ENCODE measurements around the gene TMEM120B.

The TMEM120B gene

GRCh38 chr12:121778567-121779421 is 66.2 kb downstream of the TMEM120B start:
- no peak overlapping the region for H3K9ac ChIP-seq (ENCODE audit: low read length)
- H3K9me3 ChIP-seq (ENCODE audit: low read length), result no peaks in the 10 kb centered on the region
- H3K36me3 ChIP-seq (ENCODE audit: insufficient read depth, low read length), result peaks cover 5% of the 10 kb centered on the region
- H3K4me1 ChIP-seq (ENCODE audit: insufficient read depth, low read length), result peaks cover 14% of the 10 kb centered on the region
- H3K4me3 ChIP-seq (ENCODE audit: low read depth in 1 of 2, low read length in 2 of 2), result no peak overlapping the region
- no peak overlapping the region for H3K27ac ChIP-seq (ENCODE audit: low read depth, low read length)
- H3K27me3 ChIP-seq (ENCODE audit: control insufficient read depth in 1 of 2, insufficient read depth in 2 of 2, low read length in 2 of 2), result no peaks in the 10 kb centered on the region

DNA sequence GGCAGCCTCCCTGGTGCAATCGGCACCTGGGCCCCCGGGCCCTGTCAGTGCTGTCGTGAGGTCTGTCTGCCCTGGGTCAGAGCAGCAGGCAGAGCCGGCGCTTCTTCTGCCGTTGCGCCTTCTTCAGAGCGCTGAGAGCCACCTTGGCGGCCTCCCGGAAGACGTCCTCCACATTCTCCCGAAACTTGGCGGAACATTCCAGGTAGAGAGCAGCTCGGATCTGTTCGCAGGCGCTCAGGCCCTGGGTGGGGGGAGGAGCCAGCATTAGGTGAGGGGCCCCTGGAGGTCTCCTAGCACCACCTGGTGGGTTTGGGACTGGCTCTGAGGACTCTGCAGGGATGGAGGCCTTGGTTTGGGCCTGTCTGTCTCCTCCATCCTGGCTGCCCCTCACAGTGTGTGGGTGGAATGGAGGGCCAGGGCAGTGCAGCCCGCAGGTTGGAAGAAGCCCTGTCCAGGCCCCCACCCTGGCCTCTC is 66.9 kb downstream of the TMEM120B start:
- H3K4me3 ChIP-seq (ENCODE audit: low read depth in 1 of 2, low read length in 2 of 2), result no peak overlapping the region
- no peaks in the 10 kb centered on the region for H3K9me3 ChIP-seq (ENCODE audit: low read length)
- H3K9ac ChIP-seq (ENCODE audit: low read length), result no peak overlapping the region
- H3K27me3 ChIP-seq (ENCODE audit: control insufficient read depth in 1 of 2, insufficient read depth in 2 of 2, low read length in 2 of 2), result no peaks in the 10 kb centered on the region
- no peak overlapping the region for H3K27ac ChIP-seq (ENCODE audit: low read depth, low read length)
- peaks cover 5% of the 10 kb centered on the region for H3K36me3 ChIP-seq (ENCODE audit: insufficient read depth, low read length)
- peaks cover 14% of the 10 kb centered on the region for H3K4me1 ChIP-seq (ENCODE audit: insufficient read depth, low read length)

DNA sequence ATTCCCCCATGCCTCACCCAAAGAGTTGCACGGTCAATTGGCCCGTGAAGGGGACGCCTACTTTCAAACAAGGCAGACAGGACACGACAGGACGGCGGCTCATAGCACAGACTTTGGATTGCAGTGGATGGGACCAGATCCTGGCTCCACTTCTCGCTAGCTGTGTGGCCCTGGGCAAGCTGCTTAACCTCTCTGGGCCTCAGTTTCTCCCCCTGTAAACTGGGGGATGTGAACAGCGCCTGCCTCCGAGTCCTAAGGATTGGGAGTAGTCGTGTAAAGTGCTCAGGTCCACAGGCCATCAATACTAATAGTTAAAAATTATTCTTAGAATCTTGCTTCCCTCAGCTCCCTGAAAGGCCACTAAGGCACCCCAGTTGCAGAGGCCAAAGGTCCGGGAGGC is 67.9 kb downstream of the TMEM120B start:
- no peak overlapping the region for H3K9ac ChIP-seq (ENCODE audit: low read length)

GRCh38 chr12:121781484-121781997 is 69.0 kb downstream of the TMEM120B start:
- no peaks in the 10 kb centered on the region for H3K9me3 ChIP-seq (ENCODE audit: low read length)
- H3K4me3 ChIP-seq (ENCODE audit: low read depth in 1 of 2, low read length in 2 of 2), result no peak overlapping the region
- H3K36me3 ChIP-seq (ENCODE audit: insufficient read depth, low read length), result peaks cover 5% of the 10 kb centered on the region
- H3K27me3 ChIP-seq (ENCODE audit: control insufficient read depth in 1 of 2, insufficient read depth in 2 of 2, low read length in 2 of 2), result no peaks in the 10 kb centered on the region
- H3K4me1 ChIP-seq (ENCODE audit: insufficient read depth, low read length), result peaks cover 14% of the 10 kb centered on the region
- peak overlapping the region; percentile 42 for H3K9ac ChIP-seq (ENCODE audit: low read length)
- peak overlapping the region; percentile 68 for H3K27ac ChIP-seq (ENCODE audit: low read depth, low read length)

More for the DNA sequence above, 67.9 kb downstream of the TMEM120B start:
- no peaks in the 10 kb centered on the region for H3K9me3 ChIP-seq (ENCODE audit: low read length)
- no peak overlapping the region for H3K27ac ChIP-seq (ENCODE audit: low read depth, low read length)
- no peak overlapping the region for H3K4me3 ChIP-seq (ENCODE audit: low read depth in 1 of 2, low read length in 2 of 2)
- H3K27me3 ChIP-seq (ENCODE audit: control insufficient read depth in 1 of 2, insufficient read depth in 2 of 2, low read length in 2 of 2), result no peaks in the 10 kb centered on the region
- peaks cover 5% of the 10 kb centered on the region for H3K36me3 ChIP-seq (ENCODE audit: insufficient read depth, low read length)
- H3K4me1 ChIP-seq (ENCODE audit: insufficient read depth, low read length), result peaks cover 14% of the 10 kb centered on the region

DNA sequence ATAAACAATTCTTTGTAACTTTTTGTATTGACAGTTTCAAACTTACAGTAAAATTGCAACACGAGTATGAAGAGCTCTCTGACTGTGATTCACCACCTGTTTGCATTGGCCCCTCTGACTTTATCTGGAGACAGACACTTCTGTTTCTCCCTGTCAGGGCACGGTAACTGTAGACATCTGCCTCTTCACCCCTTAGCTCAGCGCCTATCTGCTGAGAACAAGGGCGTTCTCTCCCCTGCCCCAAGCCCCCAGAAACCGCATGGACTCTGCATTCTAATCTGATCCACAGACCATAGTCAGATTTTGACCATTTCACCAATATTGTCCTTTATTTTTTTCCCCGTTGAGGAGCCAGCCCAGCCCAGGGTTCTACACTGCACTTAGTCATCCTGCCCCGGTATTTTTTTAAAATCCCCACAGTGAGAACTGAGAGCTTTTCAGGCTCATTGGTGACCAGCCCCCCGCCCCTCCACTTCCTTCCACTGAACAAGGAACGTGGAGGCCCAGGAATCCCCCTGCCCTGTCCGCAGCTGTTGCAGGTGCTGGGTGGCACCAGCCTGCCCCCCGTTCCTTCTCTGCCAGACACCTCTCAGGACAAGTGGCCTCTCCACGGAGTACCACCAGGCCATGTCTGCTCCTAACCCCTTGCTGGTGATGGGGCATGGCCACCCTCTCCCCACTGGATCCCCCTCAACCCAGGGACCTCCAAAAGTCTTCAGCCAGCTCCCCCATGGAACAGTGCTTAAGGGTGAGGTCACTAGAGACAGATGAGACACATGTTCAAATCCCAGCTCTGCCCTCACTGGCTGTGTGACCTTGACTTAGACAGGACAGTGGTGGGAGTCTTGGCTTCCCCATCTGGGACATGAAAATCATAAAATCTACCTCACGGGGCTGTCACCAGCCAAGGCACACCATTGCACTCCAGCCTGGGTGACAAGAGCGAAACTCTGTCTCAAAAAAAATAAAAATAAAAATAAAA is 69.7 kb downstream of the TMEM120B start:
- Histone ChIP-seq H3K27me3 (ENCODE audit: control insufficient read depth in 1 of 2, insufficient read depth in 2 of 2, low read length in 2 of 2) (no peaks in the 10 kb centered on the region), H3K9ac (ENCODE audit: low read length) (peak overlapping the region; percentile 6), H3K4me1 (ENCODE audit: insufficient read depth, low read length) (peaks cover 14% of the 10 kb centered on the region), H3K27ac (ENCODE audit: low read depth, low read length) (peak overlapping the region; percentile 68), H3K9me3 (ENCODE audit: low read length) (no peaks in the 10 kb centered on the region), H3K36me3 (ENCODE audit: insufficient read depth, low read length) (peaks cover 5% of the 10 kb centered on the region), H3K4me3 (ENCODE audit: low read depth in 1 of 2, low read length in 2 of 2) (no peak overlapping the region)

DNA sequence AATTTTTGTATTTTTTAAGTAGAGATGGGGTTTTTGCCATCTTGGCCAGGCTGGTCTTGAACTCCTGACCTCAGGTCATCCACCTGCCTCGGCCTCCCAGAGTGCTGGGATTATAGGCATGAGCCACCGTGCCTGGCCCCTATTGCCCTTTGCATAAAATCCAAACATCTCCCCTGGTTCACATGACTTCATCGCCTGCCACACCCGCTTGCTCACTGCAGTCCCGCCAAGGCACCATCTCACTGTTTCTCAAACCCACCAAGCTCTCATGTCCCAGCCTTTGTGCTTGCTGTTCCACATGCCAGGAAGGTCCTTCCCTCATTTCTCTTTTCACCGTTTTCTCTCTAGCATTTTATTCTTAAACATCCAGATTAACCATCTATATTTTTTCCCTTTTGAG is 71.2 kb downstream of the TMEM120B start:
- H3K36me3 ChIP-seq (ENCODE audit: insufficient read depth, low read length), result peaks cover 5% of the 10 kb centered on the region
- peaks cover 14% of the 10 kb centered on the region for H3K4me1 ChIP-seq (ENCODE audit: insufficient read depth, low read length)
- H3K27ac ChIP-seq (ENCODE audit: low read depth, low read length), result no peak overlapping the region

GRCh38 chr12:121784460-121784859 is 71.9 kb downstream of the TMEM120B start:
- H3K4me1 ChIP-seq (ENCODE audit: insufficient read depth, low read length), result peaks cover 14% of the 10 kb centered on the region
- H3K9ac ChIP-seq (ENCODE audit: low read length), result no peak overlapping the region
- H3K27ac ChIP-seq (ENCODE audit: low read depth, low read length), result no peak overlapping the region
- H3K27me3 ChIP-seq (ENCODE audit: control insufficient read depth in 1 of 2, insufficient read depth in 2 of 2, low read length in 2 of 2), result no peaks in the 10 kb centered on the region
- peaks cover 5% of the 10 kb centered on the region for H3K36me3 ChIP-seq (ENCODE audit: insufficient read depth, low read length)
- H3K9me3 ChIP-seq (ENCODE audit: low read length), result no peaks in the 10 kb centered on the region
- H3K4me3 ChIP-seq (ENCODE audit: low read depth in 1 of 2, low read length in 2 of 2), result no peak overlapping the region

More for the DNA sequence above, 71.2 kb downstream of the TMEM120B start:
- no peaks in the 10 kb centered on the region for H3K27me3 ChIP-seq (ENCODE audit: control insufficient read depth in 1 of 2, insufficient read depth in 2 of 2, low read length in 2 of 2)
- H3K9ac ChIP-seq (ENCODE audit: low read length), result no peak overlapping the region
- H3K9me3 ChIP-seq (ENCODE audit: low read length), result no peaks in the 10 kb centered on the region
- no peak overlapping the region for H3K4me3 ChIP-seq (ENCODE audit: low read depth in 1 of 2, low read length in 2 of 2)

- H3K36me3 ChIP-seq (ENCODE audit: insufficient read depth, low read length), result no peaks in the 10 kb centered on the region
- no peaks in the 10 kb centered on the region for H3K27me3 ChIP-seq (ENCODE audit: control insufficient read depth in 1 of 2, insufficient read depth in 2 of 2, low read length in 2 of 2)
- H3K9me3 ChIP-seq (ENCODE audit: low read length), result no peaks in the 10 kb centered on the region
- no peak overlapping the region for H3K27ac ChIP-seq (ENCODE audit: low read depth, low read length)
- peaks cover 10% of the 10 kb centered on the region for H3K4me1 ChIP-seq (ENCODE audit: insufficient read depth, low read length)
- no peak overlapping the region for H3K9ac ChIP-seq (ENCODE audit: low read length)
- no peak overlapping the region for H3K4me3 ChIP-seq (ENCODE audit: low read depth in 1 of 2, low read length in 2 of 2)
These were observed 73.9 kb downstream of the TMEM120B start for GRCh38 chr12:121786440-121786825.

DNA sequence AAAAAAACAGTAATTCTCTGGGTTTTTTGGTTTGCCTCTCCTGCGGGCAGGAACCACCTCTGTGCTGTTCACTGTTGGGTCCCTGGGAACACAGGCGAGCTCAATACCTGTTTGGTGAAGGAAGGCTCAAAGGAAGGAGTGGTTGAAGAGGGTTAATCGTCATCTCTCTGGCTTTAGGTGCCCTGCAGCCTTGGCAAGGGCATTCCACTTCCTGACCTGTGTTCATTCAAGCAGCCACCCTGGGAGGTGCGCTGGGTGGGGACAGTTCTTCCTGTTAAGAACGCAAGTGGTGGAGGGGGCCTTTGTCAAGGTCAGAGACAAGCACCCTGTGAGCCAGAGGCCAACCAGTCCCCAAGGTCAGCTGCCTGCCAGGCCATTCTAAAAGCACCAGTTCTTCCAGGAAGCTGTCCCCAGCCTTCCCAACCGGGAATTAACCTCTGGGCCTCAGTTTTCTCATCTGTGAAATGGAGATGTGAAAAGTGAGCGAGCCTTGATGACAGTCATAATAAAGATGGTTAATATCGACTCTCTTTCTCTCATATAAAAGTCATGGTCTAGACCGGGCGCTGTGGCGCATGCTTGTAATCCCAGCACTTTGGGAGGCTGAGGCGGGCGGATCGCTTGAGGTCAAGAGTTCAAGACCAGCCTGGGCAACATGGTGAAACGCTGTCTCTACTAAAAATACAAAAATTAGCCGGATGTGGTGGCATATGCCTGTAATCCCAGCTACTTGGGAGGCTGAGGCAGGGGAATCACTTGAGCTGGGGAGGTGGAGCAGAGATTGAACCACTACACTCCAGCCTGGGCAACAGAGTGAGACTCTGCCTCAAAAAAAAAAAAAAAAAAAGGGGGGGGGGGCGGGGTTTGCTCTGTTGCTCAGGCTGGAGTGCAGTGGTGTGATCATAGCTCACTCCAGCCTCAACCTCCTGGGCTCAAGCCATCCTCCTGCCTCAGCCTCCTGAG is 74.8 kb downstream of the TMEM120B start:
- H3K4me1 ChIP-seq (ENCODE audit: insufficient read depth, low read length), result peaks cover 3% of the 10 kb centered on the region
- H3K27ac ChIP-seq (ENCODE audit: low read depth, low read length), result no peak overlapping the region
- H3K9me3 ChIP-seq (ENCODE audit: low read length), result no peaks in the 10 kb centered on the region
- no peaks in the 10 kb centered on the region for H3K36me3 ChIP-seq (ENCODE audit: insufficient read depth, low read length)
- H3K4me3 ChIP-seq (ENCODE audit: low read depth in 1 of 2, low read length in 2 of 2), result no peak overlapping the region
- no peaks in the 10 kb centered on the region for H3K27me3 ChIP-seq (ENCODE audit: control insufficient read depth in 1 of 2, insufficient read depth in 2 of 2, low read length in 2 of 2)
- no peak overlapping the region for H3K9ac ChIP-seq (ENCODE audit: low read length)

GRCh38 chr12:121788176-121788818 is 75.7 kb downstream of the TMEM120B start:
- Histone ChIP-seq H3K36me3 (ENCODE audit: insufficient read depth, low read length) (no peaks in the 10 kb centered on the region), H3K9me3 (ENCODE audit: low read length) (no peaks in the 10 kb centered on the region), H3K27me3 (ENCODE audit: control insufficient read depth in 1 of 2, insufficient read depth in 2 of 2, low read length in 2 of 2) (no peaks in the 10 kb centered on the region), H3K4me1 (ENCODE audit: insufficient read depth, low read length) (peaks cover 5% of the 10 kb centered on the region), H3K9ac (ENCODE audit: low read length) (no peak overlapping the region), H3K4me3 (ENCODE audit: low read depth in 1 of 2, low read length in 2 of 2) (no peak overlapping the region), H3K27ac (ENCODE audit: low read depth, low read length) (no peak overlapping the region)

All from muscle layer of colon (tissue), 2 donors.